Measurements from ENCODE around the gene PNPLA1.

DNA sequence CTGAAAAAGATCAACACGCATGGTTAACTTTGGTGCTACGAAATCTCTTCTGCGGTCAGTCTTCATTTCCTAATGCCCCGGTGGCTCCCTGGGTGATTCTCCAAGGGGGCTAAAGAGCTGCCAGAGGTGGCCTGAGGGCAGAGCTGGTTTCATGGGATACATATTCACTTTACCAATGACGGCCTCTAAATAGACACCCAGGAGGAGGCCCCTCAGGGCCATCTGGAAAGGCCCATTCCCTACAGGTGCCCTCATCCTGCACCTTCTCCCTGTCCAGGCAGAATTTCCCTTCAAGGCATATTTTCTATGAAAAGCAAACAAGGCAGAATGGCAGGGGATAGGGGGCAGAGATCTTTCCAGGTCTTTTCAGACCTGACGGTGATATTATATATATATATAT is 54.3 kb downstream of the PNPLA1 start:
- TF ChIP-seq CTCF (IDR thresholded peaks at IDR 0.05) = no peak
- no peak for TF ChIP-seq POLR2A (IDR thresholded peaks at IDR 0.05)

Measured in body of pancreas (tissue), 4 donors.